B cell (primary cell): Measurements from ENCODE around the gene ZCCHC7.

Experiments
- EZH2 ChIP-seq: IDR thresholded peaks from 2 replicates; pipeline ENCODE4 v1.6.1; 2012; ENCODE audit warnings: borderline replicate concordance, low read depth, mild to moderate bottlenecking, moderate library complexity, low read length; ENCODE audit not compliant: insufficient read depth, poor library complexity, severe bottlenecking
- TF ChIP-seq, protein P1 (sequence below): fragments of 200-600 bp; IDR thresholded peaks from one replicate; pipeline ENCODE4 v1.8.0; 2022; ENCODE audit warnings: antibody characterized with exemption, mild to moderate bottlenecking

DNA sequence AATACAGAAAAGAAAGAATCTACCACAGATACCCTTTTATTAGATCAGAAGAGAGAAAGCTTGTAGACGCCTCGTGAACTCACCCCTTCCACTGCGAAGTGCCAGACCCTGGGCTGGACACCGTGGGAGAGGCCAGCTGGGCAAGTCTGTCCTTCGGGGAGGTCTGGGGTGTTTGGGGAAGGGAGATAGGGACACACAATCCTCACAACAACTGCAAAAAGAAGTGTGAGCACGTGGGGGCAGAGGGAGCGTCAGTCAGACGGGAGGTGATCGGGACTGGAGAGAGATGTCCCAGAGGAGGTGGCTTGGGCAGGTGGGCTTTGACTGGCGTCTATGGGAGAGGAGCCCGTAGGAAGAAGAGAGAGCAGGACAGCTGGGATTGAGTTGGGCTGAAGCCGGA is 274.9 kb downstream of the ZCCHC7 start:
- TF ChIP-seq, protein P1, sequence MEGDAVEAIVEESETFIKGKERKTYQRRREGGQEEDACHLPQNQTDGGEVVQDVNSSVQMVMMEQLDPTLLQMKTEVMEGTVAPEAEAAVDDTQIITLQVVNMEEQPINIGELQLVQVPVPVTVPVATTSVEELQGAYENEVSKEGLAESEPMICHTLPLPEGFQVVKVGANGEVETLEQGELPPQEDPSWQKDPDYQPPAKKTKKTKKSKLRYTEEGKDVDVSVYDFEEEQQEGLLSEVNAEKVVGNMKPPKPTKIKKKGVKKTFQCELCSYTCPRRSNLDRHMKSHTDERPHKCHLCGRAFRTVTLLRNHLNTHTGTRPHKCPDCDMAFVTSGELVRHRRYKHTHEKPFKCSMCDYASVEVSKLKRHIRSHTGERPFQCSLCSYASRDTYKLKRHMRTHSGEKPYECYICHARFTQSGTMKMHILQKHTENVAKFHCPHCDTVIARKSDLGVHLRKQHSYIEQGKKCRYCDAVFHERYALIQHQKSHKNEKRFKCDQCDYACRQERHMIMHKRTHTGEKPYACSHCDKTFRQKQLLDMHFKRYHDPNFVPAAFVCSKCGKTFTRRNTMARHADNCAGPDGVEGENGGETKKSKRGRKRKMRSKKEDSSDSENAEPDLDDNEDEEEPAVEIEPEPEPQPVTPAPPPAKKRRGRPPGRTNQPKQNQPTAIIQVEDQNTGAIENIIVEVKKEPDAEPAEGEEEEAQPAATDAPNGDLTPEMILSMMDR, result no peak
- no peak for TF ChIP-seq EZH2
